ENCODE results near the gene ELL.

- TF ChIP-seq CTCF (IDR thresholded peaks at IDR 0.05) = no peak
- no peak for TF ChIP-seq POLR2A (IDR thresholded peaks at IDR 0.05)
- no peak for TF ChIP-seq POLR2AphosphoS5 (IDR thresholded peaks at IDR 0.05)
These were observed 107.2 kb downstream of the ELL start for GRCh38 chr19:18414504-18415177.
